ENCODE data around the gene INO80E. TPM values are rescaled to one million over a fixed set of nuclear protein-coding genes. Genes with fewer than 3 reads are reported as not detected.

Gene INO80E
- polyA plus RNA-seq, 3 donors from 2014 or later, result 7.4 to 7.9 (median 7.7) TPM

DNA sequence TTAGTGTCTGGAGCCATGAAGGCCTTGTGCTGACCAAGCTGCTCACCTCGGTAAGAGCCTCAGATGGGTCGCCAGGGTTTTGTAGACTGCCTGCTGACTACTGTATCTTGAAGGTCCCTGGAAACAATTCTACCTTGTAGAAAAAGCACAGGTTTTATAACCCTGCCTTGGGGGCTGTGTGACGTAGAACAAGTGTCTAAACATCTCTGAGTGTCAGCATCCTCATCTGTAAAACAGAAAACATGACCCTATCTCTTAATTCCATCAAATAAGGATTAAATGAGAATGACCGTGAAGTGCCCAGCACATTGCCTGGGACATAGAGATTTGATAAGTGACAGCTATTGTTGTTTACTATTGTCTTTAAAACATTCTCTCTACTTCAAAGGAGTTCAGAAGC is 27.8 kb upstream of the INO80E start:
- Mint-ChIP-seq H3K36me3 (peaks cover 8 to 11% (median 10%) of the 10 kb centered on the region in 3 donors), H3K4me3 (no peak overlapping the region), H3K27me3 (ENCODE audit: low read depth in 3 of 3) (peaks cover 0 to 5% (median 0%) of the 10 kb centered on the region in 3 donors), H3K27ac (no peak overlapping the region), H3K9me3 (no peaks in the 10 kb centered on the region), H3K4me1 (peaks cover 8 to 11% of the 10 kb centered on the region in 2 donors)
- DNase-seq, result no peak

DNA sequence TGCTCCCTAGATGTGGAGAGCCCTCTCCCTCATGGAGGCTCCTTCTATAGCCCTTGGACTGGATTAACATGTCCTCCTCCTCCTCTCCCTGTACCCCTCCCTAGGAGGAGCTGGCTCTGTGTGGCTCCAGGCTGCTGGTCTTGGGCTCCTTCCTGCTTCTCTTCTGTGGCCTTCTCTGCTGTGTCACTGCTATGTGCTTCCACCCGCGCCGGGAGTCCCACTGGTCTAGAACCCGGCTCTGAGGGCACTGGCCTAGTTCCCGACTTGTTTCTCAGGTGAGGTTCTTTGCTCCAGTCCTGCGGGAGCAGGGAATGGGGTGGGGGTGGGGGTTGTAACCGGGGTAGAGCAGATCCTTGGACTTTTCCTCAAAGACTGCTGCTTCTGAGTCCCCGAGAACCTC is 24.7 kb upstream of the INO80E start:
- H3K4me1 Mint-ChIP-seq, result peaks cover 31 to 36% of the 10 kb centered on the region in 2 donors
- DNase-seq, result no peak
- peaks cover 2 to 6% (median 2%) of the 10 kb centered on the region in 3 donors for H3K27me3 Mint-ChIP-seq (ENCODE audit: low read depth in 3 of 3)
- no peaks in the 10 kb centered on the region for H3K9me3 Mint-ChIP-seq
- H3K27ac Mint-ChIP-seq, result no peak overlapping the region
- no peak overlapping the region for H3K4me3 Mint-ChIP-seq
- peaks cover 7 to 10% (median 8%) of the 10 kb centered on the region in 3 donors for H3K36me3 Mint-ChIP-seq

DNA sequence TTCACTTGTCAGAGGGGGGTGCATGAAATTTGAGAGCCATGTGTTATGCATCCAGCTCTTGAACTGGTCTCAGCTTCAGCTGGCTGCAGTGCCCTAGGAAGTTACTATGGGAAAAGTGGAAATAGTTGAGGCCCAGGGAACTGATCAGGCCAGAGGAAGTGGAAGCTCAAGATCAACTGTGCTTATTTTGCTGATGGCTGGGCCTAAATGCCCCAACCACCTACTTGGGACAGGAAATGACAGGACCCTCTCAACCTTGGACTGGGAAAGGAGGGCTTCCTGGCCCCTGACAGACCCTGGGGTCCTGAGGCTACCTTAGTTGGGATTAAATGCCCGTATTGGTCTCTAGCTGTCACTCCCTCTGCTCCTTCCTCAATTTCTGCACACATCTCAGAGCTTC is 23.5 kb upstream of the INO80E start:
- H3K36me3 Mint-ChIP-seq, result peaks cover 7 to 10% (median 8%) of the 10 kb centered on the region in 3 donors
- H3K9me3 Mint-ChIP-seq, result no peaks in the 10 kb centered on the region
- H3K4me3 Mint-ChIP-seq, result peak overlapping the region; percentile 26 to 96 (median 54)
- peak overlapping the region; percentile 83 to 93 (median 90) for H3K27ac Mint-ChIP-seq
- H3K4me1 Mint-ChIP-seq, result peaks cover 41 to 44% of the 10 kb centered on the region in 2 donors
- peaks cover 2 to 6% (median 2%) of the 10 kb centered on the region in 3 donors for H3K27me3 Mint-ChIP-seq (ENCODE audit: low read depth in 3 of 3)
- no peak for DNase-seq

DNA sequence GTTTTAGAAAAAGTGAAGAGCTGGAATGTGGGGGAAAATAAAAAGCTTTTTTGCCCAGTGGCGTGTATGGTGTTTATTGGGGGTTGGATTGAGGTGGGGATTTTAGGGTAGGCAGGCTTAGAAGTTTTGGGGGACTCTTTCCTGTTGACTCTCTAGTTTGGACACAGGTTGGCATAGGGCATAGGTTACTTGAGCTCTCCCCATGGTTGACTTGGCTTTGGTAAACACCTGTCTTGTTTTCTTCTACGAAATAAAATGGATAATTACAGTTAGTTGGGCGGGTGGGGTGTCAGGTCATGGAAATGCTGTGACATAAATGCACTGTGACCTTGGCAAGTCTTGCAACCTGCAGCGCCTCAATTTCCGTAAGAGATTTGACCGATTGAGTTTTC is 23.1 kb upstream of the INO80E start:
- DNase-seq, result no peak
- Mint-ChIP-seq H3K4me1 (peaks cover 43 to 44% of the 10 kb centered on the region in 2 donors), H3K27me3 (ENCODE audit: low read depth in 3 of 3) (peaks cover 2 to 6% (median 2%) of the 10 kb centered on the region in 3 donors), H3K4me3 (peak overlapping the region; percentile 87 to 96 (median 95)), H3K27ac (peak overlapping the region; percentile 83 to 93 (median 90)), H3K36me3 (peaks cover 7 to 10% (median 8%) of the 10 kb centered on the region in 3 donors), H3K9me3 (no peaks in the 10 kb centered on the region)

DNA sequence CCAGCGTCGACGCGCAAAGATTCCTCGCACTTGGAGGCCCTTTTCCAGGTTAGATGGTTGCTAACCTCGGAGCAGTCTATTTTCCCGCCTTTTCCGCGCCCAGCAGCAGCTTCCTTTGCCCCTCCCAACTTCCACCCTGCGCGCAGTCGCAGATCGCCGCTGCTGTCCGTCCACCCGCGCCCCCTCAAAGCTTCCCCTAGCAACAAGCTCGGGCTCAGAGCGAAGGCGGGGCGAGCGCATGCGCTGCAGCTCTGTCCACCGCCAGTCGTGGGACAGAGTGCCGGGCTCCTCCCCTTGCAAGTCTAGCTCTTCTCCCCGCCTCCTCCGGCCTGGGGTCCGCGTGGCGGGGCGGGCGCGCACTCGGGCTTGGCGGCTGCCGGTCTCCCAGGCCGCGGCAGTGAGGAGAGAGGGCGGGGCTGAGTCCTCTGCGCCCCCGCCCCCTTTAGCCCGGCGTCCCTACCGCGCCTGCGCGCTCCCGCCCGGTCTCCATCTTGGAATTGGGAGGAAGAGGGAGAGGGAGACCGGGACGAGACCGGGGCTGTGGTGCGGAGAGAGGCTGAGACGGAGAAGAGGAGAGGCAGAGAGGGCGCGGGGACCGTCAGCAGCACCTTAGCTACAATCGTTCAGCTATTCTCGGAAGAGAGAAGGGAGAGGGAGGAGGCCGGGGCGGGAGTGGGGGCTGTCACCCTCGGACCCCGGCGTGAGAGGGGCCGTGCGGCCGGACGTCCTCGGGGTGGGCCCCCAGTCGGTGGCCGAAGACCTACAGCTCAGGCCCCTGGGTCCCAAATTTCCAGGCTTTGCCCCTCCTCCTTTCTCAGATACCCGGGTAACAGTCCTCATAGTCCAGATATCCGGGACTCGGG is 22.4 kb upstream of the INO80E start, which contains the start of gene TAOK2:
Gene TAOK2 (plus strand): TSS at position 485 of the 863 bp plus-strand sequence. CDS start 3,905 bp downstream, outside the sequence.
- Mint-ChIP-seq H3K27ac (peak within 1 kb of the TSS; percentile 83 to 97 (median 93)), H3K27me3 (ENCODE audit: low read depth in 3 of 3) (peaks cover 2 to 6% (median 2%) of the 10 kb centered on the region in 3 donors), H3K4me1 (peaks cover 43 to 44% of the 10 kb centered on the region in 2 donors), H3K36me3 (peaks cover 2 to 10% (median 3%) of the 10 kb centered on the region in 3 donors), H3K9me3 (no peaks in the 10 kb centered on the region), H3K4me3 (peak within 1 kb of the TSS; percentile 87 to 96 (median 95))
- DNase-seq, result peak; percentile 99

DNA sequence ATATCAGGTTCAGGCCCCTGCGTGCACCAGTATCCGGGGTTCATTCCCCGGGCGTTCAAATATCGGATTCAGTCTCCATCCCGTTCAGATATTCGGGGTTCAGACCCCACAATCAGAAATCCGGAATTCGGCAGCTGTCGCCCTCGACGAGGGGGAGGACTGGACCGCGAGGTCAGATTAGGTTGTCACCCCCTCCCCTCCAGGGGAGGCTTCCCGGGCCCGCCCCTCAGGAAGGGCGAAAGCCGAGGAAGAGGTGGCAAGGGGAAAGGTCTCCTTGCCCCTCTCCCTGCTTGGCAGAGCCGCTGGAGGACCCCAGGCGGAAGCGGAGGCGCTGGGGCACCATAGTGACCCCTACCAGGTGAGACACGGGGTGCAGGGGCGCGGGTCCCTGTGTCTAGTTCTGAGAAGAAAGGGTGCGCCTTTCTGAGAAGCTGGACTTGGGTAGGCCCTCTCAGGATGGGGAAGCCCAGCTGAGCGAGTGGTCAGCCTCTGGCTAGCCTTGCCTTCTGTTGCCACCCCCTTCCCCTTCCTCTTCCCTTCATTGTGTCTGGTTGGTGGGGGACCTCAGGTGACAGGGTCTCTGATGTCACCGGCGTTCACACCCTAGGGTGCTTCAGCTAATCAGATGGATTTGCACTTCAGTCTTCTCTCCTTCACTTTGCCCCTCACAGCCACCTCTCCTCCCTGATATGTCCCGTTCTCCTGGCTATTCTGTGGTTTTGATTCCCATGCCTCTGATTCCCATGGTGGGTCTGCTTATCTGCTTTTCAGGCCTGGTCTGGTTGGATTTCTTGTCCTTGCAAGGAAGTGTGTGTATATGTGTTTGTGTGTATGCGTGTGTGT is 21.5 kb upstream of the INO80E start:
- DNase-seq, result peak; percentile 23 to 33 (median 26)
- peaks cover 0 to 16% (median 0%) of the 10 kb centered on the region in 3 donors for H3K36me3 Mint-ChIP-seq
- H3K27ac Mint-ChIP-seq, result peak overlapping the region; percentile 76 to 96 (median 93)
- peaks cover 43 to 44% of the 10 kb centered on the region in 2 donors for H3K4me1 Mint-ChIP-seq
- peaks cover 2 to 3% (median 2%) of the 10 kb centered on the region in 3 donors for H3K27me3 Mint-ChIP-seq (ENCODE audit: low read depth in 3 of 3)
- no peaks in the 10 kb centered on the region for H3K9me3 Mint-ChIP-seq
- peak overlapping the region; percentile 87 to 96 (median 95) for H3K4me3 Mint-ChIP-seq

DNA sequence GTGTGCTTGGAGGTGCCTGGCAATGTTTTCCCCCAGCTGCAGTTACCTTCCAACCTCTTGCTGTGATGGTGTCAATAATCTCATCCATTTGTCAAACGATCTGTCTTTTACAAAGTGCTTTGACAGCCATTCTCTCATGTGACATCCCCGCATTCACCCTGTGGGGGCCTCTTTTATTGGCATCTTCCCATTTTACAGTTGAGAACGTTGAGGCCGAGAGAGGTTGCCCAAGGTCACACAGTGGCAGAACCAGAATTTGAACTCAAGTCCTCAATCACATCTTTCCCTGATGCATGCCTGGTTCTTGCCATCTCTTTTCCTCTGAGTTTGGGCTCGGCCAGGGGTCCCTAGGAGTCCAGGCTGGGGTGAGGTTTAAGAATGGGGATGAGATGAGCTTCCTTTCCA is 20.9 kb upstream of the INO80E start:
- Mint-ChIP-seq H3K27ac (peak overlapping the region; percentile 76 to 96 (median 93)), H3K27me3 (ENCODE audit: low read depth in 3 of 3) (peaks cover 2 to 3% (median 2%) of the 10 kb centered on the region in 3 donors), H3K36me3 (peaks cover 0 to 21% (median 0%) of the 10 kb centered on the region in 3 donors), H3K9me3 (no peaks in the 10 kb centered on the region), H3K4me3 (peak overlapping the region; percentile 87 to 96 (median 95)), H3K4me1 (peaks cover 43 to 44% of the 10 kb centered on the region in 2 donors)
- DNase-seq, result no peak

DNA sequence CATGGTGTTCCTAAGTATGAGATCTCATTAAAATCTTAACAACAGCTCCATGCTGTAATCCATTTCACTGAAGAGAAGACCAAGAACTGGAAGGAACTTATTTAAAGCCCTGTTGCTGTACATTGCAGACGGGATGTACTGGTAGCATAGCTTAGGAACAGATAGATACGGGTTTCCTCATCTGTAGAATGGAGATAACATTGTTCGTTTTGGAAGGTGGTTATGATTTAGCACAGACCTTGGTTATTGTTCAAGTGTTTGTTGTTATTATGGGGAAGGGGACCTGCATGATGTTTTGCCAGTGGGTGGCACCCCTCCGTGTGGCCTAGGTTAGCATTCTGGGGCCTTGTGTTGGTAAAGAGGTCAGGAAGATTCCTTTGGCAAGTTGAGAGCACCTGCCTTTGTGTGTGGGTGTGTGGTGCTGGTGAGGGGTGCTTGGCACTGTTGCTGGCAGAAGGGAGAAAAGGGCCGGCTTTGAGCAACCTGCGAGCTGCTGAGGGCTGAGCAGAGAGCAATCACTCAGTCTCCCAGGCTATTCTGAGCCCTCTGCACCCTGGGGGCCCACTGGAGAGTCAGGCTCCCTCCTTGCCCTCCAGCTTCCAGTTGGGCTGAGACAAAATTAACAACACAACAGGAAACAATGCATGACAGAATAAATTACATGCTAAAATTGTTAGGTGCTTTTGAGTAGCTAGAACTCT is 20.1 kb upstream of the INO80E start:
- no peak for DNase-seq
- peaks cover 0 to 28% (median 2%) of the 10 kb centered on the region in 3 donors for H3K36me3 Mint-ChIP-seq
- peaks cover 43 to 44% of the 10 kb centered on the region in 2 donors for H3K4me1 Mint-ChIP-seq
- H3K4me3 Mint-ChIP-seq, result peak overlapping the region; percentile 87 to 96 (median 95)
- peak overlapping the region; percentile 45 to 96 (median 93) for H3K27ac Mint-ChIP-seq
- peaks cover 2 to 3% (median 3%) of the 10 kb centered on the region in 3 donors for H3K27me3 Mint-ChIP-seq (ENCODE audit: low read depth in 3 of 3)
- no peaks in the 10 kb centered on the region for H3K9me3 Mint-ChIP-seq

DNA sequence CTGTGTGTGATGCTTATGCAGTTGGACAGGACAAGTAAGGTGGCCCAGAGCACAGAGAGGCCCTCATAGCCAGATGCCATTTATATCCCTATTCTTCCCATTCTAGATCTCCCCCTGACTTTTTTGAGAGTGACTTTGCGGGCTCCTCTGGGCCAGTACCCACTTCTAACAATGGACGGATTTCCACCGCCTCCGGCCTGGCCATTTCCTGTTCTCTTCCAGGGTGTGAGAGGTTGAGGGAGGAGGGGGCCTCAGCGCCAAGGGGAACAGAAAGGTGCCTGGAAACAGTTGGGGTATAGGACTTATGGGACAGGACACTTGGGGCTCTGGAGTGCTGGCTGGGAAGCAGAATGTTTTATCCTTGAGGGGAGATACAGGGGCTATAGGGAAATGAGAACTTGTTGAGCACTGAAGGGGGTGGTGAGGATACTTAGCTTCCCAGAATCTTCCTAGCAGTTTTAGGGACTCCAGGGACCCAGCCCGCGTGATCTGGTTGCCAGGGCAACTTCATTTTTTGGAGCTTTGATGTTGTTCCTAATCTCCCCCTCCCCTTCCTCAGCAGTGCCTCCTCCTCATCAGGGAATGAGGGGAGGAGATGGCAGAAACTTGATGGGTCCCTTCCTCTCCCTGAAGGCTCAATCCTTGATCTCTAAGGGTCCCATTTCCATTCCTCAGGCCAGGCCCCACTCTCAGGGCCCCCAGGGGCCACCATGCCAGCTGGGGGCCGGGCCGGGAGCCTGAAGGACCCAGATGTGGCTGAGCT is 18.8 kb upstream of the INO80E start:
- no peak for DNase-seq
- Mint-ChIP-seq H3K9me3 (no peaks in the 10 kb centered on the region), H3K27ac (peak overlapping the region in 3 of 6 donors; percentile 16 to 59 (median 48)), H3K36me3 (peaks cover 0 to 31% (median 2%) of the 10 kb centered on the region in 3 donors), H3K4me3 (no peak overlapping the region), H3K4me1 (peaks cover 43 to 44% of the 10 kb centered on the region in 2 donors), H3K27me3 (ENCODE audit: low read depth in 3 of 3) (peaks cover 2 to 3% (median 3%) of the 10 kb centered on the region in 3 donors)

DNA sequence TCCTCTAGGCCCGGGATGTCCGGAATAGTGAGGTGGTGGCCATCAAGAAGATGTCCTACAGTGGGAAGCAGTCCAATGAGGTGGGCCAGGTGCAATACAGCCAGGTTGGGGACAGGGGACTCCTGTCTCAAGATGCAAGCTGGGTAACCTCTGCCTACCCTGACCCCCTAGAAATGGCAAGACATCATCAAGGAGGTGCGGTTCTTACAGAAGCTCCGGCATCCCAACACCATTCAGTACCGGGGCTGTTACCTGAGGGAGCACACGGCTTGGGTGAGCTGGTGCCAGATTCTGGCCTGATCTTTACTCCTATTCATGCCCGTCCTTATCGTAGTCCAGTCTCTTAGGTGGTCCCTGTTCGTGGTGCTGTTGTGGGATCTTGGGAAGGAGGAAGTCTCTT is 18.0 kb upstream of the INO80E start:
- Mint-ChIP-seq H3K36me3 (peaks cover 0 to 39% (median 2%) of the 10 kb centered on the region in 3 donors), H3K27me3 (ENCODE audit: low read depth in 3 of 3) (peaks cover 2 to 3% (median 2%) of the 10 kb centered on the region in 3 donors), H3K4me3 (no peak overlapping the region), H3K27ac (no peak overlapping the region), H3K4me1 (peaks cover 39 to 40% of the 10 kb centered on the region in 2 donors), H3K9me3 (no peaks in the 10 kb centered on the region)
- no peak for DNase-seq

DNA sequence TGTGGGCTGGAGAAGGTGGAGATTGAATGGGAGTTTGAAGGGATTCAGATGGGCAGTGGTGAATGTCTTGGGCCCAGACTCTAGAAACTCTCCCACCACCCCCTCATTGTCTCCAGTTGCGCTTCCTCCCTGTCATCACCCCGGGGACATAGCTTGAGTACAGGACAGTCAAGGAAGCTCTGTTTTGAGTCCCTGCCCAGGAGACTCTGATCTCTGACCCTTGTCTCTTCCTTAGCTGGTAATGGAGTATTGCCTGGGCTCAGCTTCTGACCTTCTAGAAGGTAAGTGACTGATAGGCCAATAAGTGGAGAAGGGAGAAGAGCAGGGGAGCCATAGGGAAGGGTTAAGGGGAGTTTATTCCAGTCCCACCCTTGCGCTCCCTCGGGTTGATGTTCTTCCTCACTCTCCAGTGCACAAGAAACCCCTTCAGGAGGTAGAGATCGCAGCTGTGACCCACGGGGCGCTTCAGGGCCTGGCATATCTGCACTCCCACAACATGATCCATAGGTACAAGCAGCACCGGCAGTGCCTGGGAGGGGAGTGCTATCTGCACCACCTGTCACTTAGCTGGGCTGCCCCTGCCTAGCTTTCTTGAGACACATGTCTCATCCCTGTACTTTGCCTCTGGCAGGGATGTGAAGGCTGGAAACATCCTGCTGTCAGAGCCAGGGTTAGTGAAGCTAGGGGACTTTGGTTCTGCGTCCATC is 17.3 kb upstream of the INO80E start:
- no peak overlapping the region for H3K27ac Mint-ChIP-seq

More for the DNA sequence above, 17.3 kb upstream of the INO80E start:
- Mint-ChIP-seq H3K27me3 (ENCODE audit: low read depth in 3 of 3) (peaks cover 0 to 3% (median 2%) of the 10 kb centered on the region in 3 donors), H3K9me3 (no peaks in the 10 kb centered on the region), H3K36me3 (peaks cover 4 to 44% (median 8%) of the 10 kb centered on the region in 3 donors), H3K4me3 (no peak overlapping the region), H3K4me1 (peaks cover 33 to 36% of the 10 kb centered on the region in 2 donors)
- no peak for DNase-seq

Data from immature natural killer cell (primary cell).